Measurements from ENCODE around the gene RNF26. TPM values are rescaled to one million over a fixed set of nuclear protein-coding genes. Genes with fewer than 3 reads are reported as not detected.

The RNF26 gene
- total and polyA plus RNA-seq, 2 of the 13 experiments (the other 11 are each of a cell fraction or from before 2014, with no cell fraction given): 11.9 to 26.3 TPM

- TF ChIP-seq PRDM4 (CRISPR knock-in tag; IDR thresholded peaks at IDR 0.05; ENCODE audit: borderline replicate concordance): no peak
- 0 out of 2 replicates have a peak, but pooled peaks have one; percentile 46 for TF ChIP-seq ZIK1 (CRISPR knock-in tag; IDR thresholded peaks at IDR 0.05; ENCODE audit: borderline replicate concordance, low read depth)
- TF ChIP-seq NR1H2 (CRISPR knock-in tag; IDR thresholded peaks at IDR 0.05; ENCODE audit: borderline replicate concordance, low read depth): no peak
- no peak for TF ChIP-seq HNRNPUL1 (IDR thresholded peaks at IDR 0.05; ENCODE audit: low read depth, low read length)
- no peak for TF ChIP-seq ZNF224 (CRISPR knock-in tag; IDR thresholded peaks at IDR 0.05)
- peak; percentile 66; the same call in 1 of the 2 replicates for TF ChIP-seq ZGPAT (CRISPR knock-in tag; IDR thresholded peaks at IDR 0.05)
- no peak for TF ChIP-seq HES4 (CRISPR knock-in tag; IDR thresholded peaks at IDR 0.05; ENCODE audit: borderline replicate concordance)
- TF ChIP-seq HNF1B (CRISPR knock-in tag; IDR thresholded peaks at IDR 0.05): no peak
- no peak for TF ChIP-seq ZNF225 (CRISPR knock-in tag; IDR thresholded peaks at IDR 0.05)
- TF ChIP-seq ZBTB8A (CRISPR knock-in tag; IDR thresholded peaks at IDR 0.05; ENCODE audit: borderline replicate concordance, low read depth): no peak
- TF ChIP-seq NFKBIZ (CRISPR knock-in tag; IDR thresholded peaks at IDR 0.05): 0 out of 2 replicates have a peak, but pooled peaks have one; percentile 38
- peak; percentile 84 for TF ChIP-seq HOXA3 (CRISPR knock-in tag; IDR thresholded peaks at IDR 0.05)
- TF ChIP-seq PITX1 (CRISPR knock-in tag; IDR thresholded peaks at IDR 0.05): peak; percentile 66; the same call in 1 of the 2 replicates
- TF ChIP-seq HDAC2 (CRISPR knock-in tag; IDR thresholded peaks at IDR 0.05): peak; percentile 86
- TF ChIP-seq ZMYM2 (CRISPR knock-in tag; IDR thresholded peaks at IDR 0.05): no peak
- TF ChIP-seq SAFB2 (CRISPR knock-in tag; IDR thresholded peaks at IDR 0.05; ENCODE audit: borderline replicate concordance, low read depth): no peak
- TF ChIP-seq THAP7 (CRISPR knock-in tag; IDR thresholded peaks at IDR 0.05): no peak
- TF ChIP-seq PBX3 (CRISPR knock-in tag; IDR thresholded peaks at IDR 0.05; ENCODE audit: borderline replicate concordance): no peak
- no peak for TF ChIP-seq ATAD3A (CRISPR knock-in tag; IDR thresholded peaks at IDR 0.05)
Observed at GRCh38 chr11:119376197-119376847, 42.0 kb downstream of the RNF26 start (continued).
